ENCODE data around the gene SYT8. TPM values are rescaled to one million over a fixed set of nuclear protein-coding genes. Genes with fewer than 3 reads are reported as not detected.

SYT8 gene
- total and polyA plus RNA-seq, 2 experiments from 2014 or later = not detected

DNA sequence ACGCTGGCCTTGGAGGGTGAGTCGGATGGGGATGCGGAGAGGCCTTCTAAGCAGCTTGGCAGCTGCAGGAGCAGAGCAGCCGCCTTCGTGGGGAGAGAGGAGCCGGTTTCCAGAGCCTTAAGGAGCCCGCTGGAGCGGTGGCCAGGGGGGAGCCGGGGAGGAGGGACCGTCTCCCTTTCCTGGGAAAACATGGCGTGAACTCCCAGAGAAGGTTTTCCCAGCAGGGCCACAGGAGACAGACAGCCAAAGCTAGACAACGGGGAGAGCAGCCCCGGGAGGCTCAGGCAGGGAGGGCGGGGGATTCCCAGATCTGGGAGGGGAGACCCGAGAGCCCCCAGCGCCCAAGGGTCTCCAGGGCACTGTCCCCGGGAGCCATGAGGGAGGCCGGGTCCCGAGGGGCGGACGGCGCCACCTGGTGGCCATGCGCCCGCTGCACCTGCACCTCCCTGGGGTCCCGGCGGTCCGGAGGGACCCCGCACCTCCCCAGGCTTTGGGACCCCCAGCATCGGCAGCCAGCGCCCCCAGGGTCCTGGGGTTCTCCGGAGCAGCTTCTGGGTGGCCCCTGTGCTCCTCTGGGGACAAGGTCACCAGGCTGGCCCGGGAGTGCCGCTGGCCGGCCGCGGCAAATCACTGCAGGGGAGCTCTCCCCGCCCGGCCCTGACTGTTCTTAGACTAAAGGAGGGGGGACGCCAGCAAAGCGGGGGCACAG is 2.4 kb upstream of the SYT8 start:
- ATAC-seq (peak; percentile 88), DNase-seq (ENCODE audit: low spot score) (peak; percentile 70)
- no peaks in the 10 kb centered on the region for H3K79me2 ChIP-seq (replicated peaks; ENCODE audit: insufficient read depth)
- H3K9me2 ChIP-seq (ENCODE audit: insufficient read depth) = no peaks in the 10 kb centered on the region
- H4K20me1 ChIP-seq (replicated peaks; ENCODE audit: insufficient read depth) = no peaks in the 10 kb centered on the region
- no peaks in the 10 kb centered on the region for H3F3A ChIP-seq (replicated peaks; ENCODE audit: low read depth)
- no peaks in the 10 kb centered on the region for H3K27me3 ChIP-seq (ENCODE audit: insufficient read depth)
- TF ChIP-seq, protein P1, sequence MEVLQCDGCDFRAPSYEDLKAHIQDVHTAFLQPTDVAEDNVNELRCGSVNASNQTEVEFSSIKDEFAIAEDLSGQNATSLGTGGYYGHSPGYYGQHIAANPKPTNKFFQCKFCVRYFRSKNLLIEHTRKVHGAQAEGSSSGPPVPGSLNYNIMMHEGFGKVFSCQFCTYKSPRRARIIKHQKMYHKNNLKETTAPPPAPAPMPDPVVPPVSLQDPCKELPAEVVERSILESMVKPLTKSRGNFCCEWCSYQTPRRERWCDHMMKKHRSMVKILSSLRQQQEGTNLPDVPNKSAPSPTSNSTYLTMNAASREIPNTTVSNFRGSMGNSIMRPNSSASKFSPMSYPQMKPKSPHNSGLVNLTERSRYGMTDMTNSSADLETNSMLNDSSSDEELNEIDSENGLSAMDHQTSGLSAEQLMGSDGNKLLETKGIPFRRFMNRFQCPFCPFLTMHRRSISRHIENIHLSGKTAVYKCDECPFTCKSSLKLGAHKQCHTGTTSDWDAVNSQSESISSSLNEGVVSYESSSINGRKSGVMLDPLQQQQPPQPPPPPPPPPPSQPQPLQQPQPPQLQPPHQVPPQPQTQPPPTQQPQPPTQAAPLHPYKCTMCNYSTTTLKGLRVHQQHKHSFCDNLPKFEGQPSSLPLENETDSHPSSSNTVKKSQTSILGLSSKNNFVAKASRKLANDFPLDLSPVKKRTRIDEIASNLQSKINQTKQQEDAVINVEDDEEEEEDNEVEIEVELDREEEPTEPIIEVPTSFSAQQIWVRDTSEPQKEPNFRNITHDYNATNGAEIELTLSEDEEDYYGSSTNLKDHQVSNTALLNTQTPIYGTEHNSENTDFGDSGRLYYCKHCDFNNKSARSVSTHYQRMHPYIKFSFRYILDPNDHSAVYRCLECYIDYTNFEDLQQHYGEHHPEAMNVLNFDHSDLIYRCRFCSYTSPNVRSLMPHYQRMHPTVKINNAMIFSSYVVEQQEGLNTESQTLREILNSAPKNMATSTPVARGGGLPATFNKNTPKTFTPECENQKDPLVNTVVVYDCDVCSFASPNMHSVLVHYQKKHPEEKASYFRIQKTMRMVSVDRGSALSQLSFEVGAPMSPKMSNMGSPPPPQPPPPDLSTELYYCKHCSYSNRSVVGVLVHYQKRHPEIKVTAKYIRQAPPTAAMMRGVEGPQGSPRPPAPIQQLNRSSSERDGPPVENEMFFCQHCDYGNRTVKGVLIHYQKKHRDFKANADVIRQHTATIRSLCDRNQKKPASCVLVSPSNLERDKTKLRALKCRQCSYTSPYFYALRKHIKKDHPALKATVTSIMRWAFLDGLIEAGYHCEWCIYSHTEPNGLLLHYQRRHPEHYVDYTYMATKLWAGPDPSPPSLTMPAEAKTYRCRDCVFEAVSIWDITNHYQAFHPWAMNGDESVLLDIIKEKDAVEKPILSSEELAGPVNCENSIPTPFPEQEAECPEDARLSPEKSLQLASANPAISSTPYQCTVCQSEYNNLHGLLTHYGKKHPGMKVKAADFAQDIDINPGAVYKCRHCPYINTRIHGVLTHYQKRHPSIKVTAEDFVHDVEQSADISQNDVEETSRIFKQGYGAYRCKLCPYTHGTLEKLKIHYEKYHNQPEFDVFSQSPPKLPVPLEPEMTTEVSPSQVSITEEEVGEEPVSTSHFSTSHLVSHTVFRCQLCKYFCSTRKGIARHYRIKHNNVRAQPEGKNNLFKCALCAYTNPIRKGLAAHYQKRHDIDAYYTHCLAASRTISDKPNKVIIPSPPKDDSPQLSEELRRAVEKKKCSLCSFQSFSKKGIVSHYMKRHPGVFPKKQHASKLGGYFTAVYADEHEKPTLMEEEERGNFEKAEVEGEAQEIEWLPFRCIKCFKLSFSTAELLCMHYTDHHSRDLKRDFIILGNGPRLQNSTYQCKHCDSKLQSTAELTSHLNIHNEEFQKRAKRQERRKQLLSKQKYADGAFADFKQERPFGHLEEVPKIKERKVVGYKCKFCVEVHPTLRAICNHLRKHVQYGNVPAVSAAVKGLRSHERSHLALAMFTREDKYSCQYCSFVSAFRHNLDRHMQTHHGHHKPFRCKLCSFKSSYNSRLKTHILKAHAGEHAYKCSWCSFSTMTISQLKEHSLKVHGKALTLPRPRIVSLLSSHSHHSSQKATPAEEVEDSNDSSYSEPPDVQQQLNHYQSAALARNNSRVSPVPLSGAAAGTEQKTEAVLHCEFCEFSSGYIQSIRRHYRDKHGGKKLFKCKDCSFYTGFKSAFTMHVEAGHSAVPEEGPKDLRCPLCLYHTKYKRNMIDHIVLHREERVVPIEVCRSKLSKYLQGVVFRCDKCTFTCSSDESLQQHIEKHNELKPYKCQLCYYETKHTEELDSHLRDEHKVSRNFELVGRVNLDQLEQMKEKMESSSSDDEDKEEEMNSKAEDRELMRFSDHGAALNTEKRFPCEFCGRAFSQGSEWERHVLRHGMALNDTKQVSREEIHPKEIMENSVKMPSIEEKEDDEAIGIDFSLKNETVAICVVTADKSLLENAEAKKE (CRISPR knock-in tag; IDR thresholded peaks at IDR 0.05) = no peak
- peak; percentile 74 to 84 for TF ChIP-seq CTCF (conservative IDR thresholded peaks at IDR 0.05; ENCODE audit: low read depth in 2 of 2)
- Mint-ChIP-seq H3K4me3 (peak overlapping the region; percentile 56), H3K27me3 (ENCODE audit: insufficient read depth, low read depth, poor library complexity) (peaks cover 17% of the 10 kb centered on the region), H3K27ac (no peak overlapping the region), H3K36me3 (ENCODE audit: low read depth) (no peaks in the 10 kb centered on the region), H3K9me3 (no peaks in the 10 kb centered on the region), H3K4me1 (peaks cover 5% of the 10 kb centered on the region; the same call in 1 of the 3 replicates)
- peak overlapping the region; percentile 96 for H2AFZ ChIP-seq
- no peak overlapping the region for H3K27ac ChIP-seq (ENCODE audit: low read depth)
- no peaks in the 10 kb centered on the region for H3K36me3 ChIP-seq (ENCODE audit: insufficient read depth)
- H3K4me1 ChIP-seq (ENCODE audit: insufficient read depth) = no peaks in the 10 kb centered on the region; the same call in 1 of the 2 replicates
- peak overlapping the region; percentile 88 for H3K4me2 ChIP-seq
- peak overlapping the region; percentile 59 for H3K4me3 ChIP-seq

Measured in GM23338 (cell line).